GM19023 (cell line): ENCODE results near the gene PUS7.
A peak's percentile ranks its signal among the peaks of the same experiment; 100 is the strongest.
"Not testable (repeated sequence)": the region's sequence is repeated elsewhere in the genome, so short reads cannot be mapped to it uniquely, and the experiment has no call there.

Experiments used
- ATAC-seq: cut with Tn5 transposase; IDR thresholded peaks from one replicate; pipeline ENCODE4 v1.9.1; 2021; ENCODE audit warnings: mild to moderate bottlenecking, moderate library complexity; ENCODE audit not compliant: unreplicated experiment

The PUS7 gene

DNA sequence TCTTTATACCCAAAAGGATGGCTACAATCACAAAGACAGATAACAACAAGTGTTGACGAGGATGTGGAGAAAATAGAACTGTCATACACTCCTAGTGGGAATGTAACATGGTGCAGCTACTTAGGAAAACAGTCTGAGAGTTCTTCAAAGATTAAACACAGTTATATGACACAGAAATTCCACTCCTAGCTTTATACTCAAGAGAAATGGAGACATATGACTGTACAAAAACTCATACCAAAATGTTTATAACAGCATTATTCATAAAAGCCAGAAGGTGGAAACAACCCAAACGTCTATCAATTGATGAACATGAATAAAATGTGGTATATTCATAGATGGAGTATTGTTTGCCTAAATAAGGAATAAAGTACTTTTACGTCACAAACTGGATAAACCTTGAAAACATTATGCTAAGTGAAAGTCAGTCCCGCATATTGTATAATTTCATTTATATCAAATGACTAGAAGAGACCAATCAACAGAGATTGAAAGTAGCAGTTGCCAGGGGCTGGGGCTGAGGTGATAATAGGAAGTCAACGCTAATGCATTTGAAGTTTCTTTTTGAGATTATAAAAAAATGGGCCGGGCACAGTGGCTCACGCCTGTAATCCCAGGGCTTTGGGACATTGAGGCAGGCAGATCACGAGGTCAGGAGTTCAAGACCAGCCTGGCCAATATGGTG is 71.8 kb downstream of the PUS7 start:
- ATAC-seq = no peak

DNA sequence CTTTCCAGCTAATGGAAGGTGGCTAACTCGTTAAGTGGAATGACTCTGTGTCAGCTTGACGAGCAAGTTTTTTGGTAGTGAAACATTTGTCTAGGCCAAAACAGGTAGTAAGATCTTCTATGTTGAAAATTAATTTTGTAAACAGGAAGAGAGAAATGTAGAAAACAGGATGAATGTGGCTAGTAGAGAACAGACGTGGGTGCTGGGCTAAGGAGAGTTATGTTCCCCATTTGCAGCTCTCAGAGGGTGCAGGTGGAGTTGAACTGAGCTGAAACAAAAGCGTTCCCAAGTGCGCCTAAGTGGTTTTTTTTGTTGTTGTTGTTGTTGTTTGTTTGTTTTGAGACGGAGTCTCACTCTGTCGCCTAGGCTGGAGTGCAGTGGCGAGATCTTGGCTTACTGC is 73.9 kb downstream of the PUS7 start:
- ATAC-seq = peak; percentile 68

DNA sequence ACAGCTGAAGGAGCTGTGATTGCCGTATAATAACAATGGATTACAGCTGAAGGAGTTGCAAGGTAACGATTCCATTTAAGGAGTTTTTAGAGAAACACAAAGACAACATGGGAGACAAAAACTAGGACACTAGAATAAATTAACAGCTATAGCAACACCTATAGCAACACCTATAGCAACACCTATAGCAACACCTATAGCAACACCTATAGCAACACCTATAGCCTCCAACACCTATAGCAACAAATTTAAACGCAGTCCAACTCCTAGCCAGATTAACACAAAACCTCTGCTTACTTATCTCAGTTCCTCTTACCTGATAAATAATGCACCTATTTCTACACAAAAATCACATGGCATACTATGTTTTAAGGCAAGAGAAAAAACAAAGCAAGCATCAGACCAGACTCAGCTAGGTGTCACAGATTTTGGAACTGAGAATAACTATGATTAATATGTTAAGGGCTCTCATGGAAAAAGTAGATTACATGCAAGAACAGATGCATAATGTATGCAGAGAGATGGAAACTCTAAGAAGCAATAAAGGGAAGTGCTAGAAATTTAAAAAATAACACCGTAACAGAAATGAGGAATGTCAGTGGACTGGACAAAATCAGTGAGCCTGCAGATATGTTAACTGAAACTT is 77.6 kb downstream of the PUS7 start:
- ATAC-seq = no peak

DNA sequence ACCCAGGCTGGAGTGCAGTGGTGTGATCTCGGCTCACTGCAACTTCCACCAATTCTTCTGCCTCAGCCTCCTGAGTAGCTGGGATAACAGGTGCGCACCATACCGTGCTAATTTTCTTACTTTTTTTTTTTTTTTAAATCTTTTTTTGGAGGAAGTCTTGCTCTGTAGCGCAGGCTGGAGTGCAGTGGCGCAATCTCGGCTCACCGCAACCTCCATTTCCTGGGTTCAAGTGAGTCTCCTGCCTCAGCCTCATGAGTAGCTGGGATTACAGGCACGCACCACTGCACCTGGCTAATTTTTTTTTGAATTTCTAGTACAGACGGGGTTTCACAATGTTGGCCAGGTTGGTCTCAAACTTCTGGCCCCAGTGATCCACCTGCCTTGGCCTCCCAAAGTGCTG is 79.9 kb downstream of the PUS7 start:
- ATAC-seq = not testable (repeated sequence)

DNA sequence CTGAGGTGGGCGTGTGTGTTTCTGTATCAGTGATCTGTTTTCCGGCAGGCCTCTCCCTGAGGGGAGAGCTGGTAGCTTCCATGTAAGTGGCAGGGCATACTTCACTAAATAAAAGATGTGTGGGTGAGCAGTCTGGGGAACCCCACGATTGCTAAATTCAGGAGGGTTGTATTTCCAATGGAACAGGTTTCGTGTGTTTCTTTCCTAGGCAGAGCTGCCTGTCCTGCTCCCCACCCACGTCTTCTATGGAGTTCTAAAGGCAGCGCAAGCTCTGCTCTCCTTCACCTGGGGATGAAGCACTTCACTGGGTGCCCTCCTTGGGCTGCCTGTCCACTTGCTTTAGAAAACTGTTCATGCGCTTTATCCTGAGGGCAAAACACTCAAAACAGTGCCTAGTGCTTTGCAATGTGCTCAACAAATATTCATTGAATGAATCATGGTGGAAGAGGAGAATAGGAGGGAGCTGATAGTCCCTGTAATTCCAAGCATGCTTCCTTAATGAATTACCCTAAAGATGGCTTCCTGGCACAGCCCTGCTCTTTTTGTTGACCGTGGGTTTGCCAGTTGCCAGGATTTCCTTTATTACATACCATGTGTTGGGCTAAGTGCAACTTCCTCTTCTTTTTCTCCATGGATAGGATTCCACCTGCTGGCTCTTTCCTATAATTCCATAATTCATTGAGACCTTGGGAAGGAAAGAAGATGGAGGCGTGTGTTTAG is 82.7 kb downstream of the PUS7 start:
- no peak for ATAC-seq

DNA sequence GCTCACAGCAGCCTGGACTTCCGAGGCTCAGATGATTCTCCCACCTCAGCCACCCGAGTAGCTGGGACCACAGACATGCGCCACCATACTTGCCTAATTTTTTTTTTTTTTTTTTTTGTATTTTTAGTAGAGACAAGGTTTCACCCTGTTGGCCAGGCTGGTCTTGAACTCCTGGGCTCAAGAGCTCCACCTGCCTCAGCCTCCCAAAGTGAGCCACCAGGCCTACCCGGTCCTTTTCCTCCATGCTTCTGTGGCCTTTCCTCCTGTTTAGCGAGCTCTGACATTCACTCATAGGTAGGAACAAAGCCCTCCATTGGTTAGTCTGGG is 83.3 kb downstream of the PUS7 start:
- ATAC-seq = no peak

DNA sequence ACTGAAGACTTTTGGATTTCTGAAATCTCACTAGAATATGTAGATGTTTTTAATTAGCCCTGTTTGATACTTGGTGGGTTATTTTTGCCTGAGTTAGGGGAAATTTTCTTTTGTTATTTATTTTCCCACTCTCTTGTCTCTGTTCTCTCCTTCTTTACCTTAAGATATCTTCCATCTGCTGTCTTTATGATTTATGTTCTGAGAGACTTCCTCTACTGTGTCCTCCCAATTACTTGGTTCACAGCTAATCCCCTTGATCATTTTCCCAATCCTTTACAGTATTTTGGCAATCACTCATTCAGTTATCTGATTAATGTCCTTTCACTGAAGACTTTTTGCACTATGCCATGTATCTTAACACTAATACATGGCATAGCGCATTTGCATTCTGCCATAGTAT is 83.8 kb downstream of the PUS7 start:
- no peak for ATAC-seq

DNA sequence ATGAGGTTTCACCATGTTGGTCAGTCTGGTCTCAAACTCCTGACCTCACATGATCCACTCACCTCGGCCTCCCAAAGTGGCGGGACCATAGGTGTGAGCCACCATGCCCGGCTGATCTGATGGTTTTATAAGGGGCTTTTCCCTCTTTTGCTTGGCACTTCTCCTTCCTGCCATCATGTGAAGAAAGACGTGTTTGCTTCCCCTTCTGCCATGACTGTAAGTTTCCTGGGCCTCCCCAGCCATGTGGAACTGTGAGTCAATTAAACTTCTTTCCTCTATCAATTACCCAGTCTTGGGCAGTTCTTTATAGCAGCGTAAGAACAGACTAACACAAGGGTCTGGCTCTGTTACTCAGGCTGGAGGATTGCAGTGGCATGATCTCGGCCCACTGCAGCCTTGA is 84.7 kb downstream of the PUS7 start:
- not testable (repeated sequence) for ATAC-seq

DNA sequence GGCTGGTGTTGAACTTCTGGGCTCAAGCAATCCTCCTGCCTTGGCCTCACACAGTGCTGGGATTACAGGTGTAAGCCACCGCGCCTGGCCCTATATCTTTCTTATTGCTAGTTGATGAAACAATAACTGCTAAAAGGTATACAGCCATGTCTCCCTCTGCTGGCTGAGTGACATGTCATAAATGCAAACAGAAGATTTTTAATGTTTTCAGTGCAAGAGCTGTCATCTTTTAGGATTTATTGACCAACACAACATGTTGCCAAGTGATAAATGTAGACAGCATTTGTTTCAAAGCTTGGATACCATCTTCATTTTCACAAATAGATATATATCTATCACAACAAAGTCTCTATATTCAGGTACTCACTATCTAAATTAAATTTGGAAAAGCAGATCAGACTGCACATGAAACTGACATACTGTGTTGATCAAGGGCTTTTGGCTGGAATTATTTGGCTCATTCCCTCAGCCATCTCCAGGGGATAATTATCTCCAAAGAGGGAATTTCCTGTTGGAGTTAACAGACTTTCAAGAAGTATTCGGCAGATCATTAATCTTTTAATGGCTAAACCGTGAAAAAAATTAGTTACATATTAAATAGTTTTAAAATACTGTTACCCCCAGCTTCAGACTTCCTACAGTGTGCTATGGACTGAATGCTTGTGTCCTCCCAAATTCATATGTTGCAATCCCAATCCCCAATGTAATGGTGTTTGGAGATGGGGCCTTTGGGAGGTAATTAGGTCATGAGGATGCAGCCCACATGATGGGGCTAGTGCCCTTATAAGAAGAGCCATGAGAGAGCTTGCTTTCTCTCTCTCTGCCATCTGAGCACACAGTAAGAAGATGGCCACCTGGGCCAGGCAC is 92.1 kb downstream of the PUS7 start:
- no peak for ATAC-seq

DNA sequence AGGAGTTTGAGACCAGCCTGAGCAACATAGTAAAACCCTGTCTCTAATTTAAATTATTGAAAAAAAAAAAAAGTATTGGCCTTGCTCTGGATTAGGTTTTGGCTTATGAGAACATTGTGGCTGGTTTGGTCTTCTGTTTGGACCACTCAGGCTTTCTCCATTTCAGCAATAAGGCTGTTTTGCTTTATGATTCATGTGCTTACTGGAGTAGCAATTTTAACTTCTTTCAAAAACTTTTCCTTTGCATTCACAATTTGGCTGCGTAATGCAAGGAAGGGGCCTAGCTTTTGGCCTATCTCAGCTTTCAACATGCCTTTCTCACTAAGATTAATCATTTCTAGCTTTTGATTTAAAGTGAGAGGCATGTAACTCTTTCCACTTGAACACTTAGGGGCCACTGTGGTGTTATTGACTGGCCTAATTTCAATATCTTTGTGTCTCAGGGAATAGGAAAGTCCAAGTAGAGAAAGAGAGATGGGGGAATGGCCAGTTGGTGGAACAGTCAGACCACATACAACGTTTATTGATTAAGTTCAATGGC is 95.4 kb downstream of the PUS7 start:
- no peak for ATAC-seq

DNA sequence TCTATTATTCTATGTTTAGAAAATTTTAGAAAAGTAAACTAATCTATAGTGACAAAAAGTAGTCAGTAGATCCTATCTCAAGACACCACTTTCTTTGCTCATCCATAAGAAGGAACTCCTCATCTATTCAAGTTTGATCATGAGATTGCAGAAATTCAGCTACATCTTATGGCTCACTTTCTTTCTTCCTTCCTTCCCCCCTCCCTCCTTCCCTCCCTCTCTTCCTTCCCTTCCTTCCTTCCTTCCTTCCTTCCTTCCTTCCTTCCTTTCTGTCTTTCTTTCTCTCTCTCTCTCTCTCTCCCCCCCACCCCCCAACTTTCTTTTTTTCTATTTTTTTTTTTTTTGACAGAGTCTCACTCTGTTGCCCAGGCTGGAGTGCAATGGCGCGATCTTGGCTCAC is 98.1 kb downstream of the PUS7 start:
- no peak for ATAC-seq

DNA sequence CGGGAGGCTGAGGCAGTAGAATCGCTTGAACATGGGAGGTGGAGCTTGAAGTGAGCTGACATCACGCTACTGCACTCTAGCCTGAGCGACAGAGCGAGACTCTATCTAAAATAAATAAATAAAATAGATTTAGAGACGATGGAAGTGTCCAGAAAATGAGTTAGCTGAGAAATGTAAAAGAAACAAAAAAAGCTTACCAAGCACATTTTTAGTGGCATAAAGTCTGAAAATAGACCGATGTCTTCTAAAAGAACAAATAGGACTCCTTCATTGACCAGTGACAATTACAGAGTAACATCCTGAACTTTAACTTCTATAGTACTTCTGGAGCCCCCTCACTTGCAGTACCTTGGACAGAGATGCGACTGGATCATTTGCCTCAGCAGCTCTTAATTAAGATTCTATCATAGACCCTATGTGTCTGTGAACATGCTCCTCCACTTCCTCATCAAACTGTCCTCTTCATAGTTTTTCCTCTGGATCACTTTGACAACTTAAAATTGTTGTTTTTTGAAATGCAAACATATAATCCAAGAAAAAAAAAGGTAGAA is 108.1 kb downstream of the PUS7 start:
- no peak for ATAC-seq

DNA sequence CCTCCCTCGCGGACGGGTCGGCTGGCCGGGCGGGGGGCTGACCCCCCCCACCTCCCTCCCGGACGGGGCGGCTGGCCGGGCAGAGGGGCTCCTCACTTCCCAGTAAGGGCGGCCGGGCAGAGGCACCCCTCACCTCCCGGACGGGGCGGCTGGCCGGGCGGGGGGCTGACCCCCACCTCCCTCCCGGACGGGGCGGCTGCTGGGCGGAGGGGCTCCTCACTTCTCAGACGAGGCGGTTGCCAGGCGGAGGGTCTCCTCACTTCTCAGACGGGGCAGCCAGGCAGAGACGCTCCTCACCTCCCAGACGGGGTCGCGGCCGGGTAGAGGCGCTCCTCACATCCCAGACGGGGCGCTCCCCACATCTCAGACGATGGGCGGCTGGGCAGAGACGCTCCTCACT is 111.3 kb downstream of the PUS7 start:
- ATAC-seq = not testable (repeated sequence)

DNA sequence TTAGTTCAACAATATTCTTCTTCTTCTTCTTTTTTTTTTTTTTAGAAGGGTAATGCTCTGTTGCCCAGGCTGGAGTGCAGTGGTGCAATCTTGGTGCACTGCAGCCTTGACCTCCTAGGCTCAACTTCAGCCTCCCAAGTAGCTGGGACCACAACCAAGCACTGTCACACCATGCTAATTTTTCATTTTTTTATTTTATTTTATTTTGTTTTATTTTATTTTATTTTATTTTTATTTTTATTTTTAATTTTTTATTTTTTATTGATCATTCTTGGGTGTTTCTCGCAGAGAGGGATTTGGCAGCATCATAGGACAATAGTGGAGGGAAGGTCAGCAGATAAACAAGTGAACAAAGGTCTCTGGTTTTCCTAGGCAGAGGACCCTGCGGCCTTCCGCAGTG is 112.3 kb downstream of the PUS7 start:
- not testable (repeated sequence) for ATAC-seq

DNA sequence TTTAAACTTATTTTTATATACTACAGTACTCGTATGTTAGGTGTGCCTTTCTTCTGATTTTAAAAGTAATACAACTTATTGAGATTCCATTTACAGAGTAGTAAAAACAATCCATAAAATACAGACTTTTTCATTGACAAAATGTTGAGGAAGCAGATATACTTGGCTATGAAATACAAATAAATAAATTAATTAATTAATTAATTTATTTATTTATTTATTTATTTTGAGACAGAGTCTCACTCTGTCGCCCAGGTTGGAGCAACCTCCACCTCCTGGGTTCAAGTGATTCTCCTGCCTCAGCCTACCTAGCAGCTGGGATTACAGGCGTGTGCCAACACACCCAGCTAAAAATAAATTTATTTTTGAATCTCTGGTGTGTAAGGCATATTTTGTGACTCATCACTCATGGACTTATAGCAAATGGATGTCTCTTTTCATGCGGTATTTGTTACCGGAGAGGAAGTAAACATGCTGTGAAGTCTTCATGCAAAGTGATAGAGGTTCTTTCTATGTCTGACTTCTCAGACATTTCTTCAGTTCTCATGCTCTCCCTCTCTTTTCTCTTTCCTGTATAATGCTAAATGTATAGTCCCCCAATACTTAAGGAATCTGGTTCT is 113.2 kb downstream of the PUS7 start:
- no peak for ATAC-seq
